HepG2 (cell line): ENCODE measurements around the gene PMVK. TPM values are rescaled to one million over a fixed set of nuclear protein-coding genes. Genes with fewer than 3 reads are reported as not detected.

Experiments used
- ATAC-seq: fragments of 200-7000 bp; cut with Tn5 transposase; 3 replicates; pipeline ENCODE4 v1.9.1; 2020; ENCODE audit warnings: mild to moderate bottlenecking, moderate library complexity
- BruUV-seq: library from RNA; stranded (reverse); fragments of 400-500 nt; replicated peaks from 2 replicates; lab custom pipeline; 2021; lab: Mats Ljungman, UMichigan
- CTCF ChIA-PET: fragments of 300-600 bp; formaldehyde crosslinking; extraction: SDS; loops from one replicate; lab custom pipeline; 2021; ENCODE audit warnings: low total read pairs, inconsistent platforms, low intra/inter-chr PET ratio; lab: Yijun Ruan, JAX
- POLR2A ChIA-PET: fragments of 350-600 bp; sonication (Branson Sonifier 250); formaldehyde crosslinking; loops from one replicate; lab custom pipeline; 2020; ENCODE audit warnings: antibody characterized with exemption, inconsistent platforms; lab: Yijun Ruan, JAX
- DNase-seq: peaks from one replicate; pipeline ENCODE4 v3.0.0-alpha.2; 2015; ENCODE audit warnings: low spot score
- FAIRE-seq: peaks from 3 replicates; lab custom pipeline; 2011; peaks lifted over from hg19 to GRCh38; lab: Jason Lieb, UNC
- H2AFZ ChIP-seq: one replicate; pipeline ENCODE4 v1.6.1; 2011; ENCODE audit warnings: low read length, inconsistent platforms
- H3K27ac ChIP-seq: fragments of 300-600 bp; 3 replicates; pipeline ENCODE4 v1.8.0; 2011; ENCODE audit warnings: mixed run types, mild to moderate bottlenecking, mixed read lengths, low read length, inconsistent platforms; ENCODE audit not compliant: insufficient read depth; ENCODE audit errors: extremely low read length
- H3K27me3 ChIP-seq, 2 experiments: fragments of 200-600 bp in 1 of 2; 2 replicates in 1 of 2; 3 replicates in 1 of 2; pipeline versions ENCODE4 v1.6.0 to v1.8.0; 2011; ENCODE audit warnings: low read length in 2 of 2, mild to moderate bottlenecking in 2 of 2, moderate library complexity in 2 of 2, inconsistent platforms in 1 of 2; ENCODE audit not compliant: insufficient read depth in 2 of 2, control insufficient read depth in 1 of 2
- H3K36me3 ChIP-seq, 2 experiments: fragments of 200-600 bp in 1 of 2; replicated peaks in 1 of 2; 2 replicates in 1 of 2; 3 replicates in 1 of 2; pipeline versions ENCODE4 v1.5.1 to v1.8.0; 2011; ENCODE audit warnings: low read length in 2 of 2, inconsistent platforms in 1 of 2; ENCODE audit not compliant: insufficient read depth in 2 of 2, control insufficient read depth in 1 of 2
- H3K4me1 ChIP-seq: 2 replicates; pipeline ENCODE4 v1.5.1; 2012; ENCODE audit warnings: low read length, inconsistent platforms; ENCODE audit not compliant: insufficient read depth
- H3K4me2 ChIP-seq: 2 replicates; pipeline ENCODE4 v1.6.0; 2011; ENCODE audit warnings: low read depth, low read length, inconsistent platforms
- H3K4me3 ChIP-seq, 3 experiments: fragments of 200-600 bp in 1 of 3; sonication (generic), shearing (Covaris generic) in 1 of 3; replicated peaks in 1 of 3; 2 replicates each; pipeline ENCODE4 v1.5.1; 2011 to 2016; ENCODE audit warnings: low read length in 3 of 3, inconsistent platforms in 2 of 3, low read depth in 2 of 3, mild to moderate bottlenecking in 2 of 3, control low read depth in 1 of 3, mixed read lengths in 1 of 3; ENCODE audit not compliant: insufficient read depth in 1 of 3
- H3K79me2 ChIP-seq: one replicate; pipeline ENCODE4 v1.6.1; 2011; ENCODE audit warnings: low read length, inconsistent platforms; ENCODE audit not compliant: insufficient read depth
- H3K9ac ChIP-seq: 2 replicates; pipeline ENCODE4 v1.6.0; 2011; ENCODE audit warnings: mild to moderate bottlenecking, low read depth, low read length, inconsistent platforms; ENCODE audit not compliant: insufficient read depth
- H3K9me3 ChIP-seq: 2 replicates; pipeline ENCODE4 v1.5.1; 2012; ENCODE audit warnings: mild to moderate bottlenecking, low read length
- H4K20me1 ChIP-seq: 2 replicates; pipeline ENCODE4 v1.6.0; 2011; ENCODE audit warnings: inconsistent platforms, mild to moderate bottlenecking, low read length, moderate library complexity; ENCODE audit not compliant: insufficient read depth
- GTF3A ChIP-seq: sonication (generic); formaldehyde crosslinking; conservative IDR thresholded peaks from 2 replicates; pipeline ENCODE4 v1.4.0; 2020; ENCODE audit warnings: mild to moderate bottlenecking, missing genetic modification reagents
- HNF4G ChIP-seq, 2 experiments: sonication (generic) in 1 of 2; formaldehyde crosslinking in 1 of 2; IDR thresholded peaks; 2 replicates each; pipeline versions ENCODE4 v1.4.0 to v1.6.1; 2011 to 2020; ENCODE audit warnings: borderline replicate concordance in 2 of 2, low read depth in 2 of 2, mild to moderate bottlenecking in 2 of 2, low read length in 1 of 2, missing genetic modification reagents in 1 of 2, moderate library complexity in 1 of 2
- PHF21A ChIP-seq: sonication (generic); formaldehyde crosslinking; IDR thresholded peaks from 2 replicates; pipeline ENCODE4 v1.5.0; 2020; ENCODE audit warnings: mild to moderate bottlenecking, missing genetic modification reagents
- PLRG1 ChIP-seq: fragments of 450-650 bp; conservative IDR thresholded peaks from 2 replicates; pipeline ENCODE4 v1.6.1; 2016
- ZBTB21 ChIP-seq: sonication (generic); formaldehyde crosslinking; IDR thresholded peaks from 2 replicates; pipeline ENCODE4 v1.4.0; 2020; ENCODE audit warnings: missing genetic modification reagents
- ZMYM2 ChIP-seq: sonication (generic); formaldehyde crosslinking; IDR thresholded peaks from 2 replicates; pipeline ENCODE4 v1.8.0; 2022; ENCODE audit warnings: mild to moderate bottlenecking, missing genetic modification reagents
- WGBS: methylation state at CpG from one replicate; pipeline ENCODE4 v1.1.6; 2017; ENCODE audit warnings: low lambda C conversion rate; 5-methylcytosine and 5-hydroxymethylcytosine counted together
- in situ Hi-C: cut with HindIII; loops from 2 replicates; pipeline ENCODE4 v1.10.0; 2017; ENCODE audit warnings: low pct_unique_long_range_greater_than_20kb; ENCODE audit not compliant: extremely low pct_ligation_motif_present
- intact Hi-C: fragments of 100-400 bp; cut with micrococcal nuclease; formaldehyde crosslinking; loops from one replicate; pipeline ENCODE4 v1.10.0; 2022; ENCODE audit not compliant: unreplicated experiment
- polyA plus RNA-seq, 8 experiments: library from polyadenylated mRNA; depleted of rRNA in 3 of 8; stranded (reverse) in 7 of 8; unstranded in 1 of 8; fragments of >200 nt; fragmentation: Illumina TruSeq in 4 of 8; extraction: Trizol in 4 of 8; gene quantifications; 2 replicates each; pipeline versions ENCODE4 v1.2.1 to v1.2.3, GENCODE V29; 2011 to 2016; ENCODE audit warnings: low read depth in 4 of 8, missing spikeins in 1 of 8, mixed read lengths in 1 of 8; ENCODE audit not compliant: insufficient read depth in 1 of 8
- total RNA-seq, 5 experiments: library from RNA; depleted of rRNA; stranded (reverse); fragments of >200 nt; fragmentation: Illumina TruSeq; extraction: Trizol; gene quantifications; 2 replicates each; pipeline ENCODE4 v1.2.3, GENCODE V29; 2016; ENCODE audit warnings: low read depth in 1 of 5
- TF ChIP-seq, protein P1 (sequence below): IDR thresholded peaks from 2 replicates; pipeline ENCODE4 v1.6.1; 2012; ENCODE audit warnings: inconsistent platforms
- TF ChIP-seq, protein P2 (sequence below): sonication (generic); formaldehyde crosslinking; IDR thresholded peaks from 2 replicates; pipeline ENCODE4 v1.4.0; 2020; ENCODE audit warnings: mild to moderate bottlenecking, low read depth, missing genetic modification reagents

Gene PMVK
- total and polyA plus RNA-seq, 2 of the 13 experiments (the other 11 are each of a cell fraction or from before 2014, with no cell fraction given) = 3.9 to 12.6 TPM

DNA sequence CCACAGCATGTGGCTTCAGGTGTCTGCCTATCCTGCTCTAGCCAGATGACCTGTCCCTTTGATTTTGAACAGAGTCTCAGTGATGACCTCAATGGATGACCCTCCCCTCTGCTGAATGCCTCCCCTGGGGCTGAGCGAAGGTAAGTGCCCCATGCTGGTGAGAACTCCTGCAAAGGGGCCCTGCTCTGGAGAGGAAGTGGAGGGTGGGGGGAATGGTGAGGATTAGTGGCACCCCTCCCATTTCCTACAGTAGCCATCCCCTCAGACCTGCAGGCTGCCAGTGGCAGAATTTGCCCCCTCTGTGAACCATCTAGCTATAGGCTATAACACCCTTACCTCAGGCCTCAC, 3.7 kb upstream of the PMVK start:
- Histone ChIP-seq H3K27ac (peak overlapping the region; percentile 50), H2AFZ (no peak overlapping the region), H3K27me3 (no peaks in the 10 kb centered on the region), H3K4me1 (peaks cover 93% of the 10 kb centered on the region), H3K79me2 (no peaks in the 10 kb centered on the region), H3K9ac (no peak overlapping the region), H4K20me1 (no peaks in the 10 kb centered on the region), H3K36me3 (no peaks in the 10 kb centered on the region; a peak in 1 of 5 replicates), H3K4me2 (peak overlapping the region; percentile 54), H3K9me3 (no peaks in the 10 kb centered on the region), H3K4me3 (no peak overlapping the region)
- in situ Hi-C loops = no loop called here
- intact Hi-C loops = no loop called here
- POLR2A ChIA-PET = interaction anchor here (1.2 to 2.7 kb wide), 5 partner anchors 9 to 33 kb away, joined by 3 to 14 read pairs (median 3); partner anchors contain the start of genes CKS1B, PBXIP1, PYGO2 and SHC1
- no peak for ATAC-seq
- TF ChIP-seq ZBTB21 (CRISPR knock-in tag) = no peak
- TF ChIP-seq, protein P1, sequence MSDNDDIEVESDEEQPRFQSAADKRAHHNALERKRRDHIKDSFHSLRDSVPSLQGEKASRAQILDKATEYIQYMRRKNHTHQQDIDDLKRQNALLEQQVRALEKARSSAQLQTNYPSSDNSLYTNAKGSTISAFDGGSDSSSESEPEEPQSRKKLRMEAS = 0 out of 2 replicates have a peak, but pooled peaks have one; percentile 7
- no peak for TF ChIP-seq PHF21A (CRISPR knock-in tag)
- no peak for TF ChIP-seq PLRG1
- TF ChIP-seq, protein P2, sequence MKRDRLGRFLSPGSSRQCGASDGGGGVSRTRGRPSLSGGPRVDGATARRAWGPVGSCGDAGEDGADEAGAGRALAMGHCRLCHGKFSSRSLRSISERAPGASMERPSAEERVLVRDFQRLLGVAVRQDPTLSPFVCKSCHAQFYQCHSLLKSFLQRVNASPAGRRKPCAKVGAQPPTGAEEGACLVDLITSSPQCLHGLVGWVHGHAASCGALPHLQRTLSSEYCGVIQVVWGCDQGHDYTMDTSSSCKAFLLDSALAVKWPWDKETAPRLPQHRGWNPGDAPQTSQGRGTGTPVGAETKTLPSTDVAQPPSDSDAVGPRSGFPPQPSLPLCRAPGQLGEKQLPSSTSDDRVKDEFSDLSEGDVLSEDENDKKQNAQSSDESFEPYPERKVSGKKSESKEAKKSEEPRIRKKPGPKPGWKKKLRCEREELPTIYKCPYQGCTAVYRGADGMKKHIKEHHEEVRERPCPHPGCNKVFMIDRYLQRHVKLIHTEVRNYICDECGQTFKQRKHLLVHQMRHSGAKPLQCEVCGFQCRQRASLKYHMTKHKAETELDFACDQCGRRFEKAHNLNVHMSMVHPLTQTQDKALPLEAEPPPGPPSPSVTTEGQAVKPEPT (CRISPR knock-in tag) = no peak
- 0 out of 2 replicates have a peak, but pooled peaks have one; percentile 7 for TF ChIP-seq ZMYM2 (CRISPR knock-in tag)
- no peak for TF ChIP-seq GTF3A (CRISPR knock-in tag)
- no peak for TF ChIP-seq HNF4G (IDR thresholded peaks at IDR 0.05; ENCODE audit: borderline replicate concordance, low read depth, low read length)
- no peak for TF ChIP-seq HNF4G (CRISPR knock-in tag; IDR thresholded peaks at IDR 0.05; ENCODE audit: borderline replicate concordance, low read depth)
- no peak for FAIRE-seq
- CTCF ChIA-PET = no interaction called here
- WGBS = no CpG with 5 or more reads among the region's 1 CpG
- DNase-seq = no peak
- no TSS peak for BruUV-seq
